NCI-H524 (cell line): Measurements from ENCODE around the gene MCM10.
"Not testable (repeated sequence)": the region's sequence is repeated elsewhere in the genome, so short reads cannot be mapped to it uniquely, and the experiment has no call there.

Experiments
- DNase-seq, 2 experiments: peaks; one replicate each; lab custom pipeline; 2025; lab: John Stamatoyannopoulos, UW

MCM10 gene

GRCh38 chr10:13221572-13221971 lies 60.2 kb downstream of the MCM10 start:
- DNase-seq = no peak

- DNase-seq = no peak
Measured at GRCh38 chr10:13222151-13222550, 60.8 kb downstream of the MCM10 start.

- no peak for DNase-seq
Measured at GRCh38 chr10:13222566-13222965, 61.2 kb downstream of the MCM10 start.

- DNase-seq = no peak
Measured at GRCh38 chr10:13223241-13223640, 61.9 kb downstream of the MCM10 start.

- no peak for DNase-seq
Measured at GRCh38 chr10:13224210-13224995, 63.0 kb downstream of the MCM10 start.

GRCh38 chr10:13225601-13226000 lies 64.2 kb downstream of the MCM10 start:
- no peak for DNase-seq

- DNase-seq = no peak
Measured at GRCh38 chr10:13227031-13227430, 65.7 kb downstream of the MCM10 start.

GRCh38 chr10:13231190-13231589 lies 69.8 kb downstream of the MCM10 start:
- DNase-seq = no peak

- DNase-seq = no peak
Measured at GRCh38 chr10:13231808-13232207, 70.5 kb downstream of the MCM10 start.

- DNase-seq = no peak
Measured at GRCh38 chr10:13233358-13233757, 72.0 kb downstream of the MCM10 start.

- DNase-seq = no peak
Measured at GRCh38 chr10:13234172-13234571, 72.8 kb downstream of the MCM10 start, which contains the start of gene UCMA. Gene UCMA (minus strand): TSS chr10:13234374. CDS start chr10:13234258, 116 bp downstream.

- not testable (repeated sequence) for DNase-seq
Measured at GRCh38 chr10:13234736-13235135, 73.4 kb downstream of the MCM10 start.

- DNase-seq = no peak
Measured at GRCh38 chr10:13236638-13237037, 75.3 kb downstream of the MCM10 start.

GRCh38 chr10:13238271-13239077 lies 77.1 kb downstream of the MCM10 start:
- DNase-seq = no peak

GRCh38 chr10:13239923-13240322 lies 78.6 kb downstream of the MCM10 start:
- no peak for DNase-seq

GRCh38 chr10:13241613-13242012 lies 80.3 kb downstream of the MCM10 start:
- no peak for DNase-seq

GRCh38 chr10:13242260-13242659 lies 80.9 kb downstream of the MCM10 start:
- not testable (repeated sequence) for DNase-seq

GRCh38 chr10:13247246-13247645 lies 85.9 kb downstream of the MCM10 start:
- no peak for DNase-seq

- DNase-seq = no peak
Measured at GRCh38 chr10:13247784-13248183, 86.4 kb downstream of the MCM10 start.

GRCh38 chr10:13253726-13254125 lies 92.4 kb downstream of the MCM10 start:
- DNase-seq = no peak

- DNase-seq = no peak
Measured at GRCh38 chr10:13256627-13257026, 95.3 kb downstream of the MCM10 start.

- DNase-seq = no peak
Measured at GRCh38 chr10:13257621-13258140, 96.3 kb downstream of the MCM10 start.
